HFF-Myc (cell line): ENCODE measurements around the gene TTPAL.

Experiments
- DNase-seq: peaks from one replicate; pipeline ENCODE4 v3.0.0-alpha.2; 2011; ENCODE audit warnings: low read depth; ENCODE audit errors: extremely low read depth
- H3K4me3 ChIP-seq: replicated peaks from 2 replicates; pipeline ENCODE4 v1.5.1; 2011; ENCODE audit warnings: low read depth, mild to moderate bottlenecking, control low read depth, low read length
- CTCF ChIP-seq: IDR thresholded peaks from 2 replicates; pipeline ENCODE4 v1.5.1; 2012; ENCODE audit warnings: mild to moderate bottlenecking, low read depth, low read length, control low read depth; ENCODE audit errors: missing control alignments

Gene TTPAL

GRCh38 chr20:44475694-44476560 lies at the start of gene TTPAL:
Gene TTPAL, plus strand, starts transcription at chr20:44475874. Its CDS starts 4,126 bp downstream, at chr20:44480000.
- no peak for DNase-seq
- TF ChIP-seq CTCF, result peak; percentile 27
- peak within 1 kb of the TSS; percentile 97 for H3K4me3 ChIP-seq

GRCh38 chr20:44425923-44426322 lies 49.8 kb upstream of the TTPAL start:
- TF ChIP-seq CTCF, result no peak
- no peak for DNase-seq
- no peak overlapping the region for H3K4me3 ChIP-seq

GRCh38 chr20:44426879-44427790 lies 48.5 kb upstream of the TTPAL start:
- no peak for DNase-seq
- no peak overlapping the region for H3K4me3 ChIP-seq
- TF ChIP-seq CTCF, result no peak

GRCh38 chr20:44427804-44428173 lies 47.9 kb upstream of the TTPAL start:
- DNase-seq, result no peak
- H3K4me3 ChIP-seq, result no peak overlapping the region
- no peak for TF ChIP-seq CTCF

- no peak for TF ChIP-seq CTCF
- no peak for DNase-seq
- no peak overlapping the region for H3K4me3 ChIP-seq
These were observed 47.3 kb upstream of the TTPAL start for GRCh38 chr20:44428174-44429016.

- no peak for TF ChIP-seq CTCF
- H3K4me3 ChIP-seq, result no peak overlapping the region
- no peak for DNase-seq
These were observed 46.7 kb upstream of the TTPAL start for GRCh38 chr20:44429017-44429339.
